GM19239 (cell line): Measurements from ENCODE around the gene CWH43.
"Not testable (repeated sequence)": the region's sequence is repeated elsewhere in the genome, so short reads cannot be mapped to it uniquely, and the experiment has no call there.

ENCODE experiments used
- DNase-seq: peaks from one replicate; pipeline ENCODE4 v3.0.0; 2011; ENCODE audit warnings: low spot score; ENCODE audit not compliant: insufficient read length
- FAIRE-seq: peaks from 2 replicates; lab custom pipeline; 2011; peaks lifted over from hg19 to GRCh38; lab: Jason Lieb, UNC

Gene CWH43

GRCh38 chr4:49092608-49093135, 106.6 kb downstream of the CWH43 start:
- DNase-seq, FAIRE-seq: not testable (repeated sequence)

GRCh38 chr4:49096215-49096614, 110.1 kb downstream of the CWH43 start:
- not testable (repeated sequence) for FAIRE-seq, DNase-seq

- not testable (repeated sequence) for FAIRE-seq, DNase-seq
Measured at GRCh38 chr4:49096627-49097026, 110.6 kb downstream of the CWH43 start.

- FAIRE-seq = not testable (repeated sequence)
Measured at GRCh38 chr4:49097071-49097470, 111.0 kb downstream of the CWH43 start.

GRCh38 chr4:49097505-49097904, 111.4 kb downstream of the CWH43 start:
- DNase-seq, FAIRE-seq: not testable (repeated sequence)

More at GRCh38 chr4:49097071-49097470, 111.0 kb downstream of the CWH43 start:
- not testable (repeated sequence) for DNase-seq

GRCh38 chr4:49098034-49098759, 112.1 kb downstream of the CWH43 start:
- DNase-seq, FAIRE-seq: not testable (repeated sequence)

GRCh38 chr4:49099831-49100444, 113.9 kb downstream of the CWH43 start:
- not testable (repeated sequence) for DNase-seq, FAIRE-seq

- not testable (repeated sequence) for FAIRE-seq
Measured at GRCh38 chr4:49102344-49102898, 116.3 kb downstream of the CWH43 start.

GRCh38 chr4:49103436-49104136, 117.5 kb downstream of the CWH43 start:
- not testable (repeated sequence) for DNase-seq, FAIRE-seq

More at GRCh38 chr4:49102344-49102898, 116.3 kb downstream of the CWH43 start:
- not testable (repeated sequence) for DNase-seq

GRCh38 chr4:49104231-49104930, 118.3 kb downstream of the CWH43 start:
- not testable (repeated sequence) for DNase-seq, FAIRE-seq

GRCh38 chr4:49105248-49105904, 119.3 kb downstream of the CWH43 start:
- not testable (repeated sequence) for FAIRE-seq, DNase-seq

GRCh38 chr4:49107262-49107661, 121.2 kb downstream of the CWH43 start:
- DNase-seq = not testable (repeated sequence)

GRCh38 chr4:49108183-49108978, 122.3 kb downstream of the CWH43 start:
- DNase-seq, FAIRE-seq: not testable (repeated sequence)

More at GRCh38 chr4:49107262-49107661, 121.2 kb downstream of the CWH43 start:
- FAIRE-seq = not testable (repeated sequence)

GRCh38 chr4:49109567-49110166, 123.6 kb downstream of the CWH43 start:
- FAIRE-seq, DNase-seq: not testable (repeated sequence)

- not testable (repeated sequence) for DNase-seq, FAIRE-seq
Measured at GRCh38 chr4:49110579-49110978, 124.5 kb downstream of the CWH43 start.
